GM19099 (cell line): Measurements from ENCODE around the gene OGFOD3.

Source experiments
- POLR2A ChIP-seq: IDR thresholded peaks from 3 replicates; pipeline ENCODE4 v1.6.1; 2011; ENCODE audit warnings: low read depth; ENCODE audit not compliant: insufficient read length; ENCODE audit errors: extremely low read depth

The OGFOD3 gene

DNA sequence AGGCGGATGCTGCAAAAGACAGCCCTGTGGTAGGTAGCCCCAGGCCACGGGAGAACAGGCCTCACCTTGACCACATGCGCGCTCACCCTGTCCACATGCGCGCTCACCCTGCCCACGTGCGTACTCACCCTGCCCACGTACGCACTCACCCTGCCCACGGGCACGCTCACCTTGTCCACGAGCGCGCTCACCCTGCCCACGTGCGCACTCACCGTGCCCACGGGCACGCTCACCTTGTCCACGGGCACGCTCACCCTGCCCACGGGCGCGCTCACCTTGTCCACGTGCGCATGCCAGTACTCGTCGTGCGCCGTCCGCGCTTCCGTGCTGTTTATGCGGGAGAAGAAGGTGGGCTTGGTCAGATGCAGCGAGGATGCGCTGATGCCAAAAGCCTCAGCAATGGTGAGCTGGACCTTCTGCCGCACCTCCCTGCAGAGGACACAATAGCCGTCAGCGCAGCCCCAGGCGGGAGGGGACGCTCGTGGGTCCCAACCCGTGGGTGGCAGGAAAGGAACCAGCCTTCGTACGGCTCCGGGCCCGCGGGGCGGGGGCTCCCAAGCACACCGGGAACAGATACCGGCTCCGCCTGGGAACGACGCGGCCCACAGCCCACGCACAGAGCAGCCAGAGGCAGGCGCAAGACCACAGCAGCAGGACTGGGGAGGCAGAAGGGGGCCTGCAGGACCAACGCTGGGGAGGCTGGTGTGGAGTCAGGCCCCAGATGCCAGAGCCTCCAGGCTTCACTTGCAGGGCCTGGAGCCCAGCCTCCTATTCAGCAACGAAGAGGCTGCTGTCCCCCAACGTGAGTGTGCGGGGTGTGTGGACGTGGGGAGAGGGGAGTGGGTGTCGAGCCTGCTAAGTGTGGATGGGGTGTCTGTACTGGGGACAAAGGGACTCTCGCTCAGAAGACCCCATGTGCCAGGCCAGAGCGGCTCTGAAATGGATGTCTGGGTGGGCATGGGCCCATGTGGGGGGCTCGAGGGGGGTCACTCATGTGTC, 14.4 kb downstream of the OGFOD3 start:
- TF ChIP-seq POLR2A = no peak

GRCh38 chr17:82402865-82403264, 15.5 kb downstream of the OGFOD3 start:
- TF ChIP-seq POLR2A = no peak

- peak; percentile 29 for TF ChIP-seq POLR2A
Measured at GRCh38 chr17:82400830-82401229, 17.6 kb downstream of the OGFOD3 start.

DNA sequence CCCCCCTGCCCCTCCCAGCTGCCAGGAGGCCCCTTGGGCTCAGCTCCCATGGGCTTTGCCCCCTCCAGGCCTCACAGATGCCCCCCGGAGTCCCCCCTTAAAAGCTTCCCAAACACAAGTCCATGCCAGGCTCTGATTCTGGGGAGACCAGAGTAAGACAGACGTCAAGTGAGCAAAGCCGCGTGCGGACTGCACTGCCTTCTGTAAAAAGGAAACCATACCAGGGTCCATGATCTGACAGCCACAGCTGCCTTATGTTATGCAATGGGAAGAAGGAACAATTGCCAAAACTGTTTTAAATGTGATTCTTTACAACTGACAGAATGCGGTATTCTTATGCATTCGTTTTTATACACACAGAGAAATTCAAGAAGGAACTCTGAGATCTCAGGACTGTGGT, 18.2 kb downstream of the OGFOD3 start:
- no peak for TF ChIP-seq POLR2A

DNA sequence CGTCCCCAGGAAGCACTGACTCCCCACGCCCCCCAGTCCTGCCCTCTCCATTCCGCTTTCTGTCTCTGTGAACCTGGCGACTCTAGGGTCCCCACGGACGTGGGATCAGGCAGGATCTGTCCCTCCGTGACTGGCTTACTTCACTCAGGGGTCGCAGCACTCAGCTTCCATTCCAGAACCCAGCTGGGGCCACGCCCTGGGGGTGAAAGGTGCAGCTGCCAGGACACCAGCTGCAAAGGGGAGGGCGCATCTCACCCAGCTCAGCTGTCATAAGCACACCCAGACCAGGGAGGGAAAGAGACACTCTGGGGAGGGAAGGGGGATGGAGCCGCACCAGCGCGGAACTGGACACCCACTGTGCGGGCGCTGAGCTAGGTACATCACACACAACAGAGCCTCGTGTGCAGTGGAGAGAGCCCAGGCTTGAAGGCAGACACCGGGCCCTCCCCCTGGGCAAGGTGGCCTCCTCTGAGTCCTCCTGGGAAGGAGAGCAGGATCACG, 18.7 kb downstream of the OGFOD3 start:
- TF ChIP-seq POLR2A = no peak

DNA sequence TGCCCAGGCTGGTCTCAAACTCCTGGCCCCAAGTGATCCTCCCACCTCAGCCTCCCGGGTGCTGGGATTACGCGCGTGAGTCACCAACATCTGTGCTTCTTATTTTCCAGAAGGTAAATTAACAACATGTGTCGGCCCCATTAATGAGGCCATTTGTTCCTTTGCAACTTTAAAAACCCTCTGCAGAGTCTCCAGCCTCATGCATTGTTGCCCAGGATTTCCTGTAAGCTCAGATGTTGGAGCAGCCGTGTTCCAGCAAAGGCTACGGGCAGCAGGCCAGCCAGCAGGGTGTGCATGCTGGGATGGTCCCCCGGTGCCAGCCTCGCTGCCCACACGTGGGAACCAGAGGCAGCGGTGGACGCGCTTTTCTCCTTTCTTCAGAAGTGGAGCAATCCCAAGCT, 19.3 kb downstream of the OGFOD3 start:
- TF ChIP-seq POLR2A = no peak

- no peak for TF ChIP-seq POLR2A
Measured at GRCh38 chr17:82397449-82398335, 20.7 kb downstream of the OGFOD3 start.

- TF ChIP-seq POLR2A = no peak
Measured at GRCh38 chr17:82396601-82397435, 21.6 kb downstream of the OGFOD3 start.

DNA sequence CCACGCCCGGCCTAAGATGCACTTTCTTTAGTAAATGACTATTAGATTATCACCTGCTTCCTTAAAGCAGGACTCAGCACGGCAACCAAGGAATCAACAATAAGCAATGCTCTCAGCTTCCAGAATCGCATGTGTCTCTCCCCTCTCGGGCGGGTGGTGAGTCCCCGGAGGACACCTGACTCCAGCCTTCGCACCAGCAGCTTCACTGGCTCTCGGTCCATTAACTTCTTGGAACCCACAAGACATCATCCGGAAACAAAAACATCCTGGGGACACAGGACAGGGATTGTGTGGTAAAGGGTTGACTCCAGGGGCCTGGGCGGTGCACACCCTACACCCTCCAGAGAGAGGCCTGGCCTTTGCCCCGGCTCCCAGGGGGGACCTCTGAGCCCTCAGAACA, 24.1 kb downstream of the OGFOD3 start:
- TF ChIP-seq POLR2A = no peak

- TF ChIP-seq POLR2A = no peak
Measured at GRCh38 chr17:82392941-82393340, 25.4 kb downstream of the OGFOD3 start.

GRCh38 chr17:82392209-82392920, 26.0 kb downstream of the OGFOD3 start:
- no peak for TF ChIP-seq POLR2A

DNA sequence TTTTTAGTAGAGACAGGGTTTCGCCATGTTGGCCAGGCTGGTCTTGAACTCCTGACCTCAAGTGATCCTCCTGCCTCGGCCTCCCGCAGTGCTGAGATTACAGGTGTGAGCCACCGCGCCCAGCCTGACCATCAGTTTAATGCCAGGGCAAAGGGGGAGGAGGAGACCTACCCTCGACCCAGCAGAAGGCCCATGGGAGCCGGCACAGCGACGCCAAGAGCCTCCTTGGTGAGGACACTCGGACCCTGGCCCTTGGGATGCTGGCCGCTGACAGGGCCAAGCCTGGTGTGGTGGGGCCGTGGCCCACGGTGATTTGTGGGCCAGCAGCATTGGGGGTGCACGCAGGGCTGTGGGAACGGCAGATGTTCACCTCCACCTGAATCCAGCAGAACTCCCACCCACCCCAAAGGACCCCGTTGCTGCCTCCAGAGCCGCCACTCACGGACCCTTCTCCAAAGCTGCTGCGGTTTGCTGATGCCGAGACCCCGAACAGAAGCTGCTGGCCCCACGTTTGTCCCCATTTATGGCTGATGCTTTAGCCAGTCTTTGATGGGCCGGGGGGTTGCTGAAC, 26.8 kb downstream of the OGFOD3 start:
- no peak for TF ChIP-seq POLR2A

DNA sequence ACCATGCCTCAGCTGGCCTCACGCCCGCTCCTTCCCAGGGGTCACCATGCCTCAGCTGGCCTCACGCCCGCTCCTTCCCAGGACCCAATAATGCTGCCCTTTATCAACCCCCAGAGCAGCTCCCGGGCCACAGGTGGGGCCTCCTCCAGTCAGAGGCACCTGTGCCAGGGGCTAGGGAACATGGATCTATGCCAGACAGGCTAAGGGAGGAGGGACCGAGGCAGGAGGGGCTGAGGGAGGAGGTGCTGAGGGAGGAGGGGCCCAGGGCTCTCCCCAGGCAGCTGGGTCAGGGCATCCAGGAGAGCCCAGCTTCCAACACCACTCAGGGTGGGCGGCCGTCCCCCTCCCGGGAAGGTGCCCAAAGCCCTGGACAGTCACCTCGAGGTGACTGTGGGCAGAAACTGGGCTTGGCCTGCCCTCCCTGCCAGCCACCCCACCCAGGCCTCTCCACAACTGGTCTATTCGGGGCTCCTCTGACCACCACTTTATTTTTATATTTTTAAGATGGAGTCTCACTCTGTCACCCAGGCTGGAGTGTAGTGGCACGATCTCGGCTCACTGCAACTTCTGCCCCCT, 27.4 kb downstream of the OGFOD3 start:
- no peak for TF ChIP-seq POLR2A
